Eye (tissue), 1 donor: ENCODE results near the gene SEL1L3.

Source experiments
- DNase-seq: peaks from one replicate; pipeline ENCODE4 v3.0.0-alpha.2; 2015

Gene SEL1L3

GRCh38 chr4:25845841-25846653 lies 16.7 kb downstream of the SEL1L3 start:
- DNase-seq = no peak

- DNase-seq = no peak
Measured at GRCh38 chr4:25844961-25845712, 17.7 kb downstream of the SEL1L3 start.

- no peak for DNase-seq
Measured at GRCh38 chr4:25843340-25844097, 19.3 kb downstream of the SEL1L3 start.

DNA sequence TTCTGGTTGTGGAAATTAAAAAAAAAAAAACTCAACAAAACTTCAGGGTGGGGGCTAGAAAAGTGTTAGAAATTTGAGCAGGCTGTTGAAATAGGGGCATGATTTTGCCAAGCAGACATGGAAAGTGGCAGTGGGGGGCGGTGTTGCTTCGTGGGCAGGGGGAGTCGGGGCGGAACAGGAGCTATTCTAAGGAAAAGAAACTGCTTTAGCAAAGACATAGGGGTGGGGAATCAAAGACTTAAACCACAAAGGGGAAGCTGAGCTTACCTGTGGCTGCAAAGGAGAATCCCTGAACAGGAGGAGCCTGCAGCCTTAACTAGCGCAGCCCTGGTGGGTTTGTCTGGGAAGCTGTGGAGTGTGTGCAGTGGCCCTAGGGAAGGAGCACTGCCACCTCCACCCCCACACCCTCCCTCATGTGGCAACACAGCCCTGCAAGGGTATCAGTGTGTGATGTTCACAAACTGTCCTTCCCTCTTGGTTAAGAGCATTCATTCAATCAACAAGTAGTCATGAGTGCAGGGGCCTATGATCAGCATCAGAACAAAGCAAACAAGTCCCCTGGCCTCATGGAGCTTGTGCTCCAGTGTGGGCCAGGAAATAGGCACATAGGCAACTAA lies 20.5 kb downstream of the SEL1L3 start:
- no peak for DNase-seq

GRCh38 chr4:25839687-25840086 lies 23.1 kb downstream of the SEL1L3 start:
- no peak for DNase-seq

DNA sequence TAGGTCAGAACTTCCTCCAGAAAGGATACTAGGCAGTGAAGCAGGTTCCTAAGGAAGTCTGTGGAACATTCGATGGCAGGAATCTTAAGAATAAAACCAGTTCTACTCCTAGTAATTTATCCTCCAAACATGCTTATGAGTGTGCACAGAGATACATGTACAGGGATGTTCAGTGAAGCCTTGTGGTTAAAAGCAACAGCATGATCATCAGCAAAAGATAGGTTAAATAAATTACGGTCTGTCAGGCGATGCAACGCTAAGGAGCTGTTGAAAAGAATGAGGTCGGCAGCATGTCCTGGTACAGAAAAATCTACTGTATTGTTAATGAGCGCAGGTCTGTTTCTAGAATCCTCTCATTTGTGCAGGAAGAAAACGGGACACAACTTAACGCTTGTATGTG lies 23.6 kb downstream of the SEL1L3 start:
- DNase-seq = no peak

DNA sequence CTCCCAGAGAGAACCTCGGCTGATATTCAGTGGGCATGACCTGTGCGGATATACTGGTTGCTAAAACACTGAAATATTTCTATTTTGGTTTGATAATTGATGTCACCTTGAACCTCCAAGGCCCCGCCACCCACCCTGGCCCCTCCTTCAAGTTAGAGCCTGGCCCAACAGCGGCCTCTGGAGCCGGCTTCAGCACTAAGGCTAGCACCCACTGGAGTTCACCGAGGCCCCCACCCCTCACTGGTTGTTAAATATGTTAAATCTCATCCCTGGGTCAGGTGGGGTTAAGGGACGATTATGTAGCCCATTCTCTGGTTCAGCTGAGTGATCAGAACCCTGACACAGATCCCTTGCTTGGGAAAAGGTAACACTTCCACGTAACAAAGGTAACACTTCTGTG lies 24.3 kb downstream of the SEL1L3 start:
- DNase-seq = no peak

DNA sequence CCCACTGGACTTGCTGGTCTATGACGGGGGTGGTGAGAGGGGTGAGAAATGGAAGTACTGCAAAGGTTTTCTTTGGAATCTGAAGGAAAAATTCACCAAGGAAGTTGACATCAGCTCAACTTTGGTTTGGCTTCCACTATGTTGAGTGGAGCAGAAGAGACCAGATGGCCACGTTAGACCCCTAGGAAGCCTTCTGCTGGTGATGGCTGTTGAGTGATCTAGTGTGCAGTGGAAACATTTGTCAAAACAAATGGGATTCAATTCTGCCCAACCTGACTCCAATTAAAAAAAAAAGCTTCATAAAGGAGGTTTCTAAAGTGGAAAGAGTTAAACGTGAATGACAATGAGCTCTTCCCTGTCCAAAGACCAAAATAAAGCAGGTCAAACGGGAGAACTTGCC lies 25.7 kb downstream of the SEL1L3 start:
- DNase-seq = no peak

DNA sequence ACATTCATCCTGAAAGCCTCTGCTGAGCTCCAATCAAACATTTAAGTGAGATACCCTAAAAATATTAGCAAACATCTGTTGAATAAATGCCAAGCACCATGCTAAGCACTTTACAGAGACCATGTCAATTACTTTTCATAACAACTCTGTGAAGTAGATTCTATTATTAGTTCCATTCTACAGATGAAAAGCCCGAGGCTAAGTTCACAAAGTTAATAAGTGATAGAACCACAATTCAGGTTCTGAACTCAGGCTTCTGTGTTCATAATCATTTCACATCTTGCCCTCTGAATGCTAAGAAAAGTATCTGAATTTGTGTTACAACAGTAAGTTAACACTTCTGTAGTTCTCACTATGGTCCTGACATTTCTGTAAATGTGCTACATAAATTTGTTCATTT lies 27.4 kb downstream of the SEL1L3 start:
- DNase-seq = no peak

DNA sequence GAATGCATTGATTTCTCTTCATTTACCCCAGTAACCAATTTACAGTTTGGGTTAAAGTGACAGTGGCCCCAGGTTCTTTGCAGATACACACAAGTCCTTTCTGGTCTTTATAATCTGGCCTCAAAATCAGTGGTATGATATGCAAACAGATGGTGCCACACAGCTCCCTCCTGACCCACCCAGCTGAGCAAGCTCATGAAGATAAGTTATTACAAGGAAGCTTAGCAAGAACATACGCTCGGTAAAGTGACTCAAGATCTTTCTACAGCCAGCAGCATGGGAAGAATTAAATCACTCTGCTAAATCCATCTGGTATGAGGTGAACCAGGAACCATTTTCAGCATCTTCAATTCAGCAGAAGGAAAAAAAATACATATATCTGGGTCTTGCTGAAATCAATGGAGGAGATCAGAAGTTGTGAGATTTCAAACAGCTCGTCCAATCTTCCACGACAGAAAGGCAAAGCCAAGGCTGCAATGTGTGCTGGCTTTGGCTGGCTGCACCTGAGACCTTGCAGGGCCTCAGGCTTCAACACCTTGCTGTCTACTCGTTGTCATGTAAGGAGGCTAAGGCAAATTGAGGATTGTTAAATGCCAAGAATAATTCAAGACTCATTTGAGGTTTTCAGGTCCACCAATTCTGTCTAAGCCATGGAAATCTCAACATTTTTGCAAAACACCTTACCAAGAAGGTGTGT lies 28.2 kb downstream of the SEL1L3 start:
- no peak for DNase-seq

DNA sequence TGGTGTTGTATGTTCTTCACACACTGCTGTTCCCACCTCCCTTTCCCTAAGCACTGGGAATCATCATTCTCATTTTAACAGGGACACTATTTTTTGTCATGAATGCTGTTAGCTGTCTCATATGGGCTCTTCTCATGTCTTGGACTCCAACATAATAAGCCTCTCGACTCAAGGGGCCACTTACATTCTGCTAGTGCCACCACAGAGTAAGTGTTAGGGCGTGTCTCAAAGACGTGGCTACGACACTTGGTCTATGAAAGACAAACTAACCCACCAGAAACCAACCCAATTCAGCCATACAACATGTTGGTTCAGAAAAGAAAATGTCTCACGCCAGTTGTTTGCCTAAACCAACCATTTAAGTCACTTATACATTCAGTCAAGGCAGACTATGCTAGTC lies 32.2 kb downstream of the SEL1L3 start:
- no peak for DNase-seq

GRCh38 chr4:25827897-25828296 lies 34.9 kb downstream of the SEL1L3 start:
- DNase-seq = no peak

GRCh38 chr4:25827373-25827772 lies 35.4 kb downstream of the SEL1L3 start:
- no peak for DNase-seq

DNA sequence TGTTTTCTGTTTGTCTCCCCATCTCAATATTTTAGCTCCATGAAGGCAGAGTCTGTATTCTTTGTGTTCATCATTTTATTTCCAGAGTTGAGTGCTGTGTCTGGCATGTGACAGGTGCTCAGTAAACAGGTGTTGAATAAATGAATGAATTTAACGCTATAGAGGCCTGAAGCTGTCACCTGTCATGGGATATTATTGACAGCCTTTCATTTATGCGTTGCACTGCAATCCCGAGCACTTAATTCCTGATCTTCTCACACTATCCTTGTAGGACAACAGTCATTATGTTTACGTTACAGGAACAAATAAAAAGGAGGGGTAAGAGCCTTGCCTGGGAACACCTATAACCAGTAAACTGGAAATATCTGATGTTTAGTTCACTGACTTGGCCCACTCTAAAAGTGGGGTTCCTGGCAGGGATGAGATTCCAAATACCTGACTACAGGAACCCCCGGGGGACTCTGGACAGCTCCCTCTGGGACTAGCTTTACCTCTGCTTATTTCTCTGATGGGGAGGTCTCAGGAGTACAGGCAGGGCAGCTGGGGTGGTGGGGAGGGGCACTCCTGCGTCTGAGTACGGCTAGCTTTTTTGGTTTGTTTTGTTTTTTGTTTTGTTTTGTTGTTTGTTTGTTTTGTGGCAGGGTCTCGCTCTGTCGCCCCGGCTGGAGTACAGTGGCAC lies 36.6 kb downstream of the SEL1L3 start:
- DNase-seq = no peak

DNA sequence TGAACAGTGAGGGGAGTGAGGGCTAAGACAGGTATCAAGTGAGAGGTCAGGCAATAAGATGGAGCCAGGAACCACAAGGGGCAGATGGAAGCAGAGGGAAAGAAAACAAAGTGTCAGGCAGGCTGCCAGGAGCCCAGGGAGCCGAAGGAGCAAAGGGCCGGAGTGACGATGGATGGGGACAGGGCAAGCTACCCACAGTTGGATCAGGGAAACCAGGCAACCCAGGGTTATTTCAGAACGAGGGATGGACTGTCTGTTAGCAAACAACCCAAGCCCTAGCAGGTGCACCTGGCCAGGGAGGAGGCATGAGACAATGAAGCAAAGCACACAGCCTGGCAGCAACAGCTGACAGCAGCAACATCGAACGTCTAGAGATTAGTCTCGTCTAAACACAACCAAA lies 39.2 kb downstream of the SEL1L3 start:
- no peak for DNase-seq

DNA sequence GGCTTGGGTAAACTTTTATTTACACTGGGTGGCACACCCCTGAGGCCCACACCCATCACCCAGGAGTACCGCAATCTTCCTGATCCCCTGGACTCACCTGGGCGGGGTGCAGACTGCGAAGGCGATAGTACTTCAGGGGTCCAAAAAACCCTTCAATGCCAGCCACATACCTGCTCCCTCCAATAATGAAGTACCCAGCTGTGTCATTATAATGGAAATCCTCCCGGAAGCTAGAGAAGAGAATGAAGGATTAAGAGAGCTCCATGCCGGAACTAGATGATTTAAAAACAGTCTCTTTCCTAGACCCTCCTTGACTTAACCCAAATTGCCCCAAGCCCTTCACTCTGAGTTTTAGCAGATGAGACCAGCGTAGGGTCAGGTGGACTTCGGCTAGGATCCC lies 40.9 kb downstream of the SEL1L3 start:
- DNase-seq = no peak

GRCh38 chr4:25821267-25821666 lies 41.5 kb downstream of the SEL1L3 start:
- DNase-seq = no peak

GRCh38 chr4:25818876-25819275 lies 43.9 kb downstream of the SEL1L3 start:
- no peak for DNase-seq

- no peak for DNase-seq
Measured at GRCh38 chr4:25818371-25818871, 44.4 kb downstream of the SEL1L3 start.

DNA sequence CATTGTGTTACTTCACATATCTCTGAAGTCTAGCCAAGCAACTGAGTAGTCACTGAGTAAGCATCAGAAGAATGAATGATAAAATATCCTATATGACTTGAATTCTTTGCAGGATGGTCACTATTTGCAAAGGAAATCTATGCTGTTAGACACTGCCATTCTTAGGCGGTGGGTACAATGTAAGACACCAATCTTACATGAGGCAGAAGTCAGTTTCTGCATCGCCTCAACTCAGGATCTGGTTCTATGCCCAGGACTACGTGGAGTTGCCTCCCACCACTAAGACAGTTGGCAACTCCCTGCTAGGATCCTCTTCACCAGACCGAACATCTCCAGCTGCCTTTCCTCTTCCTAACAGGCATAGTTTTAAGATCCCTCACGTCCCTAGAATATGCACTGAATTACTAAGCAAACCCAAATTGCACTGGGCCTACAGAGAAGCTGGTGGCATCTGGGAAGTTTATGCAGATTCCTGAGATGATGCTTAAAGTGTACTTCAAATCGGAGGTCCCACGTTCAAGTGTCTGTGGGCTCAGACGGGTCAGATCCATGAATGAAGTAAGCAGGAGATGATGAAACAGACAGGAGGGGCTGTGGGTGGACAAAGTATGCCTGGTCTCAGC lies 45.6 kb downstream of the SEL1L3 start:
- no peak for DNase-seq

DNA sequence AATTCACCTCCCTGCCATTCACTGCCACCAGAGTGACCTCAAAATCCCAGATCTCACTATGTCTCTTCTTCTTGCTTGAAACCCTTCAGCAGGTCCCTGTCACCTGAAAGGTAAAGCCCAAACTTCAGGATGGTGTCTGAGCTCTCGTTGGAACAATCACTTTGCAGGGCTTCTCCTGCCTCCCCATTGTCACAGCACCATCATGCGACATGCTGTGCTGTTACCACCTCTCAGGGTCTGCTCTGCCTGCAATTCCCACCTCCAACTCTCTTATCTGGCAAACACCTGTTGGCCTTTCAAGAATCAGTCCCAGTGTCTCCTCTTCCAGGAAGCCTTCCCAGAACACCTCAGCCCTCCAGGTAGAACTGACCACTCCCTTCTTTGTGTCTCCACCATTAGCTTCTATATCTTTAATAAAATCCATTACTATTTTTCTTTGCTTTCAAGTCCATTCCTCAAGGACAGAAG lies 46.2 kb downstream of the SEL1L3 start:
- DNase-seq = no peak
